Left ventricle myocardium inferior (tissue), 1 donor: ENCODE data around the gene LY6G6F. TPM values are rescaled to one million over a fixed set of nuclear protein-coding genes. Genes with fewer than 3 reads are reported as not detected.

Experiments used
- DNase-seq: peaks from one replicate; pipeline ENCODE4 v3.0.0-alpha.2; 2020
- H3K27ac ChIP-seq: fragments of 200-600 bp; replicated peaks from 2 replicates; pipeline ENCODE4 v1.8.0; 2021
- H3K27me3 ChIP-seq: fragments of 200-600 bp; 2 replicates; pipeline ENCODE4 v1.8.0; 2021; ENCODE audit warnings: low read depth
- H3K36me3 ChIP-seq: fragments of 200-600 bp; 2 replicates; pipeline ENCODE4 v1.8.0; 2021
- H3K4me1 ChIP-seq: fragments of 200-600 bp; 2 replicates; pipeline ENCODE4 v1.8.0; 2021
- H3K4me3 ChIP-seq: fragments of 200-600 bp; 2 replicates; pipeline ENCODE4 v1.8.0; 2021; ENCODE audit warnings: mild to moderate bottlenecking, moderate library complexity
- H3K9me3 ChIP-seq: fragments of 200-600 bp; replicated peaks from 2 replicates; pipeline ENCODE4 v1.8.0; 2021
- CTCF ChIP-seq: fragments of 200-600 bp; IDR thresholded peaks from 2 replicates; pipeline ENCODE4 v1.8.0; 2021; ENCODE audit warnings: antibody characterized with exemption, mild to moderate bottlenecking, borderline replicate concordance
- intact Hi-C: fragments of 100-400 bp; cut with micrococcal nuclease; formaldehyde crosslinking; loops from one replicate; pipeline ENCODE4 v1.11.0; 2022
- total RNA-seq: library from RNA; stranded (reverse); fragmentation: NEBNext Ultra II Directional; extraction: Animal tissue kit (Norgen Biotek cat#: 25700); gene quantifications from one replicate; pipeline ENCODE4 v1.2.1, GENCODE V29; 2021
- donor health status: DM: no; HTN: yes; CAD: no; lungs with severe emphysema.

The LY6G6F gene
- total RNA-seq, 1 donor from 2014 or later = not detected

GRCh38 chr6:31663961-31664789 lies 42.5 kb upstream of the LY6G6F start:
- peaks cover 89% of the 10 kb centered on the region for H3K4me1 ChIP-seq
- intact Hi-C loops = no loop called here
- no peaks in the 10 kb centered on the region for H3K27me3 ChIP-seq
- no peaks in the 10 kb centered on the region for H3K9me3 ChIP-seq
- peak overlapping the region; percentile 96 for H3K27ac ChIP-seq
- no peak for TF ChIP-seq CTCF
- peak overlapping the region; percentile 78 for H3K4me3 ChIP-seq
- peaks cover 39% of the 10 kb centered on the region for H3K36me3 ChIP-seq
- DNase-seq = no peak

- Histone ChIP-seq H3K27ac (peak within 1 kb of the TSS; percentile 96), H3K9me3 (no peaks in the 10 kb centered on the region), H3K27me3 (no peaks in the 10 kb centered on the region), H3K4me1 (peaks cover 81% of the 10 kb centered on the region), H3K4me3 (peak within 1 kb of the TSS; percentile 78), H3K36me3 (peaks cover 47% of the 10 kb centered on the region)
- no peak for TF ChIP-seq CTCF
- peak; percentile 89 for DNase-seq
- intact Hi-C loops = no loop called here
Observed at GRCh38 chr6:31664790-31665500, 41.7 kb upstream of the LY6G6F start, which contains the start of gene GPANK1. Gene GPANK1, minus strand, starts transcription at chr6:31664997. Its CDS starts 519 bp downstream, at chr6:31664478.

- Histone ChIP-seq H3K4me3 (peak within 1 kb of the TSS; percentile 78), H3K36me3 (peaks cover 55% of the 10 kb centered on the region), H3K4me1 (peaks cover 73% of the 10 kb centered on the region), H3K27me3 (no peaks in the 10 kb centered on the region), H3K9me3 (no peaks in the 10 kb centered on the region), H3K27ac (peak within 1 kb of the TSS; percentile 96)
- peak; percentile 99 for DNase-seq
- no peak for TF ChIP-seq CTCF
- intact Hi-C loops = no loop called here
Observed at GRCh38 chr6:31665501-31666336, 40.9 kb upstream of the LY6G6F start, which contains the start of gene CSNK2B. Gene CSNK2B, plus strand, starts transcription at chr6:31666080. Its CDS starts 752 bp downstream, at chr6:31666832.

GRCh38 chr6:31666337-31666965 lies 40.2 kb upstream of the LY6G6F start:
- H3K4me1 ChIP-seq = peaks cover 66% of the 10 kb centered on the region
- H3K36me3 ChIP-seq = peaks cover 61% of the 10 kb centered on the region
- no peaks in the 10 kb centered on the region for H3K9me3 ChIP-seq
- peak overlapping the region; percentile 78 for H3K4me3 ChIP-seq
- no peak for TF ChIP-seq CTCF
- peak overlapping the region; percentile 96 for H3K27ac ChIP-seq
- intact Hi-C loops = no loop called here
- DNase-seq = no peak
- no peaks in the 10 kb centered on the region for H3K27me3 ChIP-seq
